ENCODE results near the gene EMID1.

GRCh38 chr22:29308791-29309262 lies 103.1 kb downstream of the EMID1 start:
- TF ChIP-seq CTCF (IDR thresholded peaks at IDR 0.05; ENCODE audit: borderline replicate concordance, extremely low read depth, low read length, poor library complexity, severe bottlenecking) = no peak
- no peak for TF ChIP-seq EZH2 (IDR thresholded peaks at IDR 0.05; ENCODE audit: borderline replicate concordance, low read depth, low read length, severe bottlenecking)

Data from DND-41 (cell line).